ENCODE data around the gene DGKB.

The DGKB gene

GRCh38 chr7:14818871-14819270 is 83.7 kb downstream of the DGKB start:
- no peak for DNase-seq

DNA sequence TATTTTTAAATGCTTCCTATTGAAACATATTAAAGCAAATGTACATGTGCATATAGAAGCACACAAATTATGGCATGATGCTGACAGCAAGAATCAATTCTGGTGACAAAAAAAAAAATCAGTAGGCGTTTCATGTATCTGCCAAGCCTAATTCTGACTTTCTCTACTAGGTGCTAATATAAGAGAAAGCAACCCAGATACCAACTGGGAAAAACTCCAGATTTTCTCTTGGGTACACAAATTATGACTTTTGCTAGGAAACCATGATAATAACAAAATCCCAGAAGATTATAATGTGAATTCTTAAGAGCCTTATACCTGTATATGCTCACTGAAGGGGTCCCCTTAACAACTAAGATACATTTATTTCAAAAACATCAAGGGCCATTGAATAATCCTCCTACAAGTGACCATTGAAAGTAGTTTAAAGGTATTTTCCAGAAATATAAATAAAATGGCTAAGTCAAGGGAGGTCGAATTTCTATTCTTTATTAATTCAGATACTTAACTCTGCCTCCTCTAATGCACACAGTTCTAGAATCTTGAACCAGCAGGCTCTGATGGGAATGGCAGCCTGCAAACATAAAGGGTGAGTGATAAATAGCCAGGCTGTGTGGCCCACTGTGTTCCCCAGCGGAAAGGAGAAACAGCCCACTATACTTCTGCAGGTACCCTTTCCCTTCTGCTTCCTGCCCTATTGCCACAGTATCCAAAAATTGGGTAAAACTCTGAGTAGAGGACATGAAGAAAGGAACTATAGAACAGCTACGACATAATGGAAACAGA is 84.5 kb downstream of the DGKB start:
- no peak for DNase-seq

DNA sequence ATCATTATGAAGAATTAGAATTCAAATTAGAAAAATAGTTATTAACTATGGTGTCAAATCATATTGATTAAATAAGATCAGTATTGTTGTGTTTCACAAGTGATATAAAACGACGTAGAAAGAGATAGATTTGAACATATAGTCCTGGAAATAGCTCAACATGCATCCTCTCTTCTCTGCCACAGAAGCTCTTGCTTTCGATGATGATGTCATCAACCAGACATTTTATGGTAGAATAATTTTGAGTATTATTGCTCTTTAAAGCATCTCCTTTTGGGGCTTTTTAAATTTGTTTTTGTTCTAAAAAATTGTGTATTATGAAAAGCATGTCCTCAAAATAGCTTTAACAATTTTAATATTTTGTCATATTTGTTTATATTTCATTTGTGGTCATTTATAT is 95.0 kb downstream of the DGKB start:
- no peak for DNase-seq

- no peak for DNase-seq
These were observed 95.7 kb downstream of the DGKB start for GRCh38 chr7:14806891-14807290.

- DNase-seq: no peak
These were observed 97.3 kb downstream of the DGKB start for GRCh38 chr7:14805105-14805719.

- no peak for DNase-seq
These were observed 101.9 kb downstream of the DGKB start for GRCh38 chr7:14800664-14801063.

- no peak for DNase-seq
These were observed 109.4 kb downstream of the DGKB start for GRCh38 chr7:14793151-14793550.

DNA sequence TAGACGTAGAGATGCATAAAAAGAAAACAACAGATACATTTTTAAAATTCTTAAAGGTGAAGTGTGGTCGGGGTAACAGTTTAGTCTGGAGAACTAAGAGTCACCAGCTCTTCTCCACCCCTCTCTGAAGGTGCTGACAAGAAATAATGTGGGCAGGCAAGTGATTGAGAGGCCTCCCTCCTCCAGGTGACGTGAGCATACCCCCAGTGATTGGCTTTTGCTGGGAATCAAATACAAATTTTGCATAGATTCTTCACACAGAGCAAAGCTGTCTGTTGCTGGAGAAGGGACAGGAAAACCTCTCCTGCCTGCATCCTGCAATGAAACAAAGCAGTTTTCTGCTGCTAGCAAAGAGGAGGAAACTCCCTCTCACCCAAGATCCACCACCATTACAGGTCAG is 115.0 kb downstream of the DGKB start:
- DNase-seq: no peak

- no peak for DNase-seq
These were observed 116.1 kb downstream of the DGKB start for GRCh38 chr7:14786314-14786895.

DNA sequence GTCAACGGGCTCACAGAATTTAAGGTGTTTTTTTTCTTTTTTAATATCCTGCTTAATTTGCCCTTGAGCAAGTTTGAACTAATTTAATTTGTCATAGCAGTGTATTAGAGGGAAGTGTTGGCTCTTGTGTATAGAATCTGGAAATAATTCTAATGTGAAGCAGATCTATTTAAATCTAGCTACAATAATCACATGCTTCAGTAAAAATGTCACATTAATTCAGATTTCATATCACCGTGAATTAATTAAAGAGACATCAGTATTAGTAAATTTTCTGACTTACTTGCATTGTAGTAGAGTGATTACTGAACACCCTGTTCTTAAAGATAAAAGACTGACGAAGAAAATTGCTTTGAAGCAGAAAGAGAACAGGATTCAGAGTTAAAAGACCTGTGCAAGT is 124.7 kb downstream of the DGKB start:
- no peak for DNase-seq

DNA sequence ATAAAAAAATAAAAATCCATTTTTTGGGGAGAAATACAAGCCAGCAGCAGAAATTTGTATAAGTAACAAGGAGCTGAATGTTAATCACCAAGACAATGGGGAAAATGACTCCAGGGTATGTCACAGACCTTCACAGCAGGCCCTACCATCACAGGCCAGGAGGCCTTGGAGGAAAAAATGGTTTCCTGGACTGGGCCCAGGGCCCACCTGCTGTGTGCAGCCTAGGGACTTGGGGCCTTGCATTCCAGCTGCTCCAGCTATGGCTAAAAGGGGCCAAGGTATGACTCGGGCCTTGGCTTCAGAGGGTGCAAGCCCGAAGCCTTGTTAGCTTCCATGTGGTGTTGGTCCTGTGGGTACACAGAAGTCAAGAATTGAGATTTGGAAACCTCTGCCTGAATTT is 126.3 kb downstream of the DGKB start:
- no peak for DNase-seq

DNA sequence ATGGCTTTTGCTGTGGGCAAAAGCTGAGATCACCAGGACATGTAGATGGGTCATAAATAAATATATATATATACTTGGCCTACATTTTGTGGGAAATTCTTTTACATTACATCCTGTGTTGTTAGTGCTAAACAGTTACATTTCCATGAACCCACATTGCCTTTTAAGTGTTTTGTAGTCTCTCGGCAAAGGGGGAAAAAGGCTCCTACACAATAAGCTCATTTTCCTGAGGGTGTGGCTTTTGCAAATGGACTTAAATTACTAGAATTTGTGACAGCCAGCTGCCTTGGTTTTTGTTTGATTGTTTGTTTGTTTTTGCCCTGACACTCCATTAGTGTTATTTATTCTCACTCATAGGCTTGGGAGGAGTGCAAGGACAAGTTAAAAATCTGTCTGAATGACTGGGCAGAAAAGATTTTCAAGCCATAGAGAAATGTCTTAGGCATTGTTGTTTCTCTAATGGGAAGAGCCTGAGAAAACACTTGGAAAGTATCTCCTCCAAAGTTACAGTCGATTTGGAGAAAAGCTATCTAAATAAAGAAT is 128.8 kb downstream of the DGKB start:
- DNase-seq: no peak

- DNase-seq: no peak
These were observed 131.9 kb downstream of the DGKB start for GRCh38 chr7:14770614-14771013.

DNA sequence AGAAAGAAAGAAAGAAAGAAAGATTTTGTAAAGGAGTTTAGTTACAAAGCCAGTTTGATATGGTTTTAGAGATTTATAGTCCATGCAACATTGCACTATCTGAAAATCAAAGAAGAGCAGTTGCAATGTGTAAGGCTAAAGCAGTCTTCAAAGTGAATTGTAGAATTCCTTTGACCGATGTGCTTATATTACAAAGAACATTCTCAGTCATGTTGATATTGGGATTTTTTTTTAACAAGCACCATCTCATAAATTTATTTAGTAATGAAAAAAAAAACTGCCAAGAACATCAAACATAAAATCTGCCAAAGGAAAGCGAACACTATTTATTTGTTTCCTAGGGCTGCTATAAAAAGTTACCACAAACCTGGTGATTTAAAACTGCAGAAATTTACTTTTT is 133.3 kb downstream of the DGKB start:
- no peak for DNase-seq

DNA sequence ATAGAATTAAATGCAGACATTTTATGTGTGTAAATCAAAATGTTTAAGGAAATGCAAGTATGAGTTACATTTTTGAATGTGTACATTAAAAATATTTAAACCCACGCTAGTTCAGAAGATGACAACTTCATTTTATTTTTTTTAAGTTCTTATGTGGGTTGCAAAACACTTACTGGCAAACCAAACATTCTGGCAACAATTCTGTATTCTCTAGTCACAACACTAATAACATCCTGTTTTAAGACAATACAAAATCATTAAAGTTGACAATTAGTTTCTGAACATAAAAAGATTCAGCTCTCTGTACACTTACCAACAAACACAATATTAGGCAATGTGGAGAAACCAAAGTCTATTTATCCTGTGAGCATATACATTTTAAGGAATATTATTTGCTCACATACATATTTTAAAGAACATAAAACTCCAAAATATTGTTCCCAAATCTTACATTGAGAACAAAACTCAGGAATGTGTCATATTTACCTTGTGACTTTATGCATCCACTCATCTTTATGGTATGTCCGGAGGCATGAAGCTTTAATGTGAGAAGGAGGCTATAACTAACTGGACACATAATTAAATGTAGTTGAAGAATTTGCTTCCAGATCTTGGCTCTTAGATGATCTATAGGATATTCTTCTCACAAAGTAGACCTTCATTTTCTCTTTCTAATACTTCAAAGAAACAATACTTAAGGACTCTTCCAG is 134.7 kb downstream of the DGKB start:
- no peak for DNase-seq

- no peak for DNase-seq
These were observed 135.8 kb downstream of the DGKB start for GRCh38 chr7:14766747-14767146.

- no peak for DNase-seq
These were observed 136.8 kb downstream of the DGKB start for GRCh38 chr7:14765731-14766130.

DNA sequence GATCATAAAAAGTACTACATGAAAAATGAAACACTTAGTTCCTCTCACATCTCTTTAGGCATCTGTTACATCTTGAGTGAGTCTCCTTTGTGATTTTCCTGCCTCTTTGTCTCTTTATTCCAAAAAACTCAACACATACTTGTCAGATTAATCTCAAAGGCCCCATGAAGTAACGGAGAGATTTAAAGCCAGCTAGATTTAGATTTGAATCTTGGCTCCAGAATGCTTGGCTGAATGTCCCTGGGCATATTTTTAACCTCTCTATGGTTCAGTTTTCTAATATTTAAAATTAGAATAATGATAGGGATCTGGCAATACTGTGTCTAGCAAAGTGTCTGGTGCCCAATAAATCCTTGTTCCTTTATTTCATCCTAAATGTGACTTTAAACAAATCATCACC is 140.0 kb downstream of the DGKB start:
- DNase-seq: no peak

- no peak for DNase-seq
These were observed 140.8 kb downstream of the DGKB start for GRCh38 chr7:14761510-14762296.

- DNase-seq: no peak
These were observed 141.6 kb downstream of the DGKB start for GRCh38 chr7:14760730-14761478.

- DNase-seq: no peak
These were observed 142.8 kb downstream of the DGKB start for GRCh38 chr7:14759785-14760184.

- DNase-seq: no peak
These were observed 147.9 kb downstream of the DGKB start for GRCh38 chr7:14754631-14755030.
